MM.1S (cell line): ENCODE results near the gene KYAT1.

ENCODE experiments used
- DNase-seq: peaks from one replicate; pipeline ENCODE4 v3.0.0-alpha.2; 2015
- H2AFZ ChIP-seq: fragments of 300-600 bp; sonication (generic); 2 replicates; pipeline ENCODE4 v1.6.0; 2016; ENCODE audit warnings: antibody characterized with exemption, low read length
- H3F3A ChIP-seq: fragments of 300-600 bp; sonication (generic); 2 replicates; pipeline ENCODE4 v1.6.1; 2016; ENCODE audit warnings: mild to moderate bottlenecking, antibody characterized with exemption, low read length, moderate library complexity, mixed read lengths; ENCODE audit not compliant: insufficient read depth
- H3K27ac ChIP-seq: fragments of 300-600 bp; sonication (generic); 2 replicates; pipeline ENCODE4 v1.5.1; 2016; ENCODE audit warnings: mild to moderate bottlenecking, low read length
- H3K27me3 ChIP-seq: fragments of 300-600 bp; sonication (generic); replicated peaks from 2 replicates; pipeline ENCODE4 v1.6.0; 2016; ENCODE audit warnings: low read length; ENCODE audit not compliant: insufficient read depth
- H3K36me3 ChIP-seq: fragments of 300-600 bp; sonication (generic); replicated peaks from 2 replicates; pipeline ENCODE4 v1.6.1; 2016; ENCODE audit warnings: mild to moderate bottlenecking, low read length, mixed read lengths; ENCODE audit not compliant: insufficient read depth
- H3K4me1 ChIP-seq: fragments of 300-600 bp; sonication (generic); 2 replicates; pipeline ENCODE4 v1.6.1; 2016; ENCODE audit warnings: low read length, mixed read lengths
- H3K4me2 ChIP-seq: fragments of 300-600 bp; sonication (generic); 2 replicates; pipeline ENCODE4 v1.6.0; 2016; ENCODE audit warnings: low read depth, low read length
- H3K4me3 ChIP-seq: fragments of 300-600 bp; sonication (generic); 2 replicates; pipeline ENCODE4 v1.5.1; 2016; ENCODE audit warnings: low read length, mixed read lengths
- H3K79me2 ChIP-seq: fragments of 300-600 bp; sonication (generic); 2 replicates; pipeline ENCODE4 v1.6.1; 2016; ENCODE audit warnings: mixed run types, low read length, mixed read lengths
- H3K9ac ChIP-seq: fragments of 300-600 bp; sonication (generic); 2 replicates; pipeline ENCODE4 v1.6.1; 2016; ENCODE audit warnings: low read length, mixed read lengths
- H3K9me2 ChIP-seq: fragments of 300-600 bp; sonication (generic); replicated peaks from 2 replicates; pipeline ENCODE4 v1.6.1; 2016; ENCODE audit warnings: mild to moderate bottlenecking, low read length, mixed read lengths; ENCODE audit not compliant: insufficient read depth
- H3K9me3 ChIP-seq: fragments of 300-600 bp; sonication (generic); replicated peaks from 2 replicates; pipeline ENCODE4 v1.6.1; 2016; ENCODE audit warnings: mild to moderate bottlenecking, low read length, mixed read lengths; ENCODE audit not compliant: insufficient read depth
- H4K20me1 ChIP-seq: fragments of 300-600 bp; sonication (generic); 2 replicates; pipeline ENCODE4 v1.6.1; 2016; ENCODE audit warnings: mild to moderate bottlenecking, low read length, moderate library complexity, mixed read lengths; ENCODE audit not compliant: insufficient read depth
- EZH2 ChIP-seq: fragments of 300-600 bp; sonication (generic); optimal IDR thresholded peaks from 2 replicates; pipeline ENCODE3; 2017; ENCODE audit warnings: low read depth, mild to moderate bottlenecking, antibody characterized with exemption, low read length, mixed read lengths
- EZH2phosphoT487 ChIP-seq: fragments of 300-600 bp; sonication (generic); IDR thresholded peaks from 2 replicates; pipeline ENCODE4 v1.6.1; 2018; ENCODE audit warnings: antibody characterized with exemption, low read length
- TF ChIP-seq, protein P1 (sequence below): fragments of 300-600 bp; sonication (generic); IDR thresholded peaks from 2 replicates; pipeline ENCODE4 v1.5.1; 2016; ENCODE audit warnings: antibody characterized with exemption, low read length, mixed read lengths

KYAT1 gene

DNA sequence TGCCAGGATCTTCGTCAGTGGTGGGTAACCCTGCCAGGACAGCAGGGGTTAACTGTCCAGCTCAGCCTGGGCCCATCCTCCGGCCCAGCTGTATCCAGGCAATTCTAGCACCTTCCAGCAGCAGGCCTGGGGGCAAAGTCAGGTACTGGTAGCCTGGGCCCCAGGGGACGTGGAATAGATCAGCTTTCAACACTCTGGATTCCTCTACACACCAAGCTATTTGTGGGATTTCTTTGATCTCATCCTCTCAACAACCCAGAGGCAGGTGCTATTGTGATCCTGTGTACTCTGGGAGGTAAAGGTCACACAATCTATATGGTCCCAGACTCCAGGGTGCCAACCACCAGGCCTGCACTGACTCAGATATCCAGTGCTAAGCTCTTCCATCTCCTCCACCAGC lies 43.4 kb downstream of the KYAT1 start:
- no peaks in the 10 kb centered on the region for H3K79me2 ChIP-seq
- no peaks in the 10 kb centered on the region for H3K36me3 ChIP-seq
- H2AFZ ChIP-seq, result no peak overlapping the region
- no peaks in the 10 kb centered on the region for H3K9me2 ChIP-seq
- H3K4me1 ChIP-seq, result no peaks in the 10 kb centered on the region
- H3F3A ChIP-seq, result no peaks in the 10 kb centered on the region
- H3K9me3 ChIP-seq, result no peaks in the 10 kb centered on the region
- no peaks in the 10 kb centered on the region for H3K27me3 ChIP-seq
- H4K20me1 ChIP-seq, result no peaks in the 10 kb centered on the region
- H3K4me2 ChIP-seq, result no peak overlapping the region
- no peak overlapping the region for H3K4me3 ChIP-seq
- H3K27ac ChIP-seq, result no peak overlapping the region
- H3K9ac ChIP-seq, result no peak overlapping the region
- TF ChIP-seq EZH2phosphoT487 (no peak), EZH2 (no peak)
- TF ChIP-seq, protein P1, sequence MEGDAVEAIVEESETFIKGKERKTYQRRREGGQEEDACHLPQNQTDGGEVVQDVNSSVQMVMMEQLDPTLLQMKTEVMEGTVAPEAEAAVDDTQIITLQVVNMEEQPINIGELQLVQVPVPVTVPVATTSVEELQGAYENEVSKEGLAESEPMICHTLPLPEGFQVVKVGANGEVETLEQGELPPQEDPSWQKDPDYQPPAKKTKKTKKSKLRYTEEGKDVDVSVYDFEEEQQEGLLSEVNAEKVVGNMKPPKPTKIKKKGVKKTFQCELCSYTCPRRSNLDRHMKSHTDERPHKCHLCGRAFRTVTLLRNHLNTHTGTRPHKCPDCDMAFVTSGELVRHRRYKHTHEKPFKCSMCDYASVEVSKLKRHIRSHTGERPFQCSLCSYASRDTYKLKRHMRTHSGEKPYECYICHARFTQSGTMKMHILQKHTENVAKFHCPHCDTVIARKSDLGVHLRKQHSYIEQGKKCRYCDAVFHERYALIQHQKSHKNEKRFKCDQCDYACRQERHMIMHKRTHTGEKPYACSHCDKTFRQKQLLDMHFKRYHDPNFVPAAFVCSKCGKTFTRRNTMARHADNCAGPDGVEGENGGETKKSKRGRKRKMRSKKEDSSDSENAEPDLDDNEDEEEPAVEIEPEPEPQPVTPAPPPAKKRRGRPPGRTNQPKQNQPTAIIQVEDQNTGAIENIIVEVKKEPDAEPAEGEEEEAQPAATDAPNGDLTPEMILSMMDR, result no peak
- DNase-seq, result no peak

DNA sequence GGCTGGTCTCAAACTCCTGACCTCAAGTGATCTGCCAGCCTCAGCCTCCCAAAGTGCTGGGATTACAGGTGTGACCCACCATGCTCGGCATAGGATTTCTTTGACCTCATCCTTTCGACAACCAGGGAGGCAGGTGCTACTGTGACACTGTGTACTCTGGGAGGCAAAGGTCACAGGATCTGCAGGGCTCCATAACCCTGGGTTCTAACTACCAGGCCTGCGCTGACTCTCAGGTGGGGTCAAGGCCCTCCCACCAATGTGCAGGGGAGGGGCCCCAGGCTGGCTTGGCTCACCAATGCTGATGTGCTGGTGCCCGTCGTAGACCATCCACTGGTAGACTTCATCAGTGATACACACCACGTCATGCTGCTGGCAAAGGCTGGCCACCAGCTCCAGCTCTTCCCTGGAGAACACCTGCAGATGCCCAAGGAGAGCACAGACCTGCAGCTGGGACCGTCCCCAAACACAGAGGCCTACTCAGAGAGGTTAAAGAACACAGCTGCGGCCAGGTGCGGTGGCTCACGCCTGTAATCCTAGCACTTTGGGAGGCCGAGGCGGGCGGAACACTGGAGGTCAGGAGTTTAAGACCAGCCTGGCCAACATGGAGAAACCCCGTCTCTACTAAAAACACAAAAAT lies 45.1 kb downstream of the KYAT1 start:
- DNase-seq, result no peak
- no peaks in the 10 kb centered on the region for H3K9me2 ChIP-seq
- no peaks in the 10 kb centered on the region for H3K27me3 ChIP-seq
- TF ChIP-seq, protein P1, result no peak
- H3K27ac ChIP-seq, result no peak overlapping the region
- no peak overlapping the region for H3K4me3 ChIP-seq
- no peaks in the 10 kb centered on the region for H3K79me2 ChIP-seq
- no peaks in the 10 kb centered on the region for H4K20me1 ChIP-seq
- H3K4me1 ChIP-seq, result no peaks in the 10 kb centered on the region
- H3K4me2 ChIP-seq, result no peak overlapping the region
- H3K9me3 ChIP-seq, result no peaks in the 10 kb centered on the region
- no peak overlapping the region for H2AFZ ChIP-seq
- H3K9ac ChIP-seq, result no peak overlapping the region
- no peaks in the 10 kb centered on the region for H3K36me3 ChIP-seq
- H3F3A ChIP-seq, result no peaks in the 10 kb centered on the region

DNA sequence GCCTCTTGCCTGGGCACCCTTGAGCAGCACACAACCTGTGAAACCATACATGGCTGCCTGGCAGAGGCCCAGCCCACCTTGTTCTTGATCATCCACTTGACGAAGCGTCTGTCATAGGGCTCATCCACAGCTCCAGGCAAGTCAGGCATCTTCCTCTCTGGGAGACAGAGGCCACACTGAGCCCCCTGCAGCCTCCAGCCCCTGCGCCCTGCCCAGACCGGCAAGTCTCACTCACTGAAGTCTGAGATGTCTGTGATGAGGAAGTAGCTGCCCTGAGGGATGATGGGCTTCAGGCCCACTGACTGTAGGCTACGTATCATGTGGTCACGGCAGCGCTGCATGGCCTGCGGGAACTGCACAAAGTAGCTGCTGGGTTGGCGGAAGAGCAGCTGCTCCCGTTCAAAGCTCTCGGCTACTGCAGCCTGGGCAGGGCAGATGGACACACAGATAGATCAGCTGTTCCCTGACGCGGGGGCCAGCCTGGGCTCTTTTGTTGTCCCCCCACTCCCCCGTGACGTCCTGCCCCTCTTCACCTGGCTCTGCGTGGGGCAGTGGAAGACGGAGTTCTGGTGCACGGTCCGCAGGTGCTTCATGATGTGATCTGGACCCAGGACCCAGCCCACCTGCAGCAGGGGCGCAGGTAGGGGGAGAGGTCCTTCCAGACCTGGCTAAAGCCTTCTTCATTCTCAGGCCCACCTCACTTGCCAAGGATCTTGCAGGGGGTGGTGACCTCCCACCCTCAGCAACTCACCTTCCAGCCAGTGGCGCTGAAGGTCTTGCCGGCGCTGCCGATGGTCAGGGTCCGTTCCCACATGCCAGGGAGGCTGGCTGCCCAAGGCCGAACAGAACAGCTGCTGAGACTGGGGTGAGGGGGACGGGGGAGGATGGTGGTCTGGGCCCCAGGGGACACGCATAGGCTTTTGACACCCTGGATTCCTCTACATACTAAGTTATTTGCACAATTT lies 46.2 kb downstream of the KYAT1 start:
- no peaks in the 10 kb centered on the region for H3K4me1 ChIP-seq
- H3K4me2 ChIP-seq, result no peak overlapping the region
- H3K27ac ChIP-seq, result no peak overlapping the region
- no peaks in the 10 kb centered on the region for H3K9me2 ChIP-seq
- no peaks in the 10 kb centered on the region for H4K20me1 ChIP-seq
- no peak for DNase-seq
- TF ChIP-seq EZH2phosphoT487, result no peak
- no peak for TF ChIP-seq EZH2
- TF ChIP-seq, protein P1, result no peak
- H3K9ac ChIP-seq, result no peak overlapping the region
- H3F3A ChIP-seq, result no peaks in the 10 kb centered on the region
- no peaks in the 10 kb centered on the region for H3K27me3 ChIP-seq
- no peaks in the 10 kb centered on the region for H3K79me2 ChIP-seq
- no peak overlapping the region for H3K4me3 ChIP-seq
- H3K9me3 ChIP-seq, result no peaks in the 10 kb centered on the region
- no peak overlapping the region for H2AFZ ChIP-seq
- no peaks in the 10 kb centered on the region for H3K36me3 ChIP-seq
